ENCODE data around the gene VDR.

Gene VDR

GRCh38 chr12:47886510-47887240 lies 18.1 kb downstream of the VDR start:
- H3K4me3 ChIP-seq (ENCODE audit: low read depth, low read length): no peak overlapping the region
- DNase-seq (ENCODE audit: low read depth): peak; percentile 49
- TF ChIP-seq, protein P1, sequence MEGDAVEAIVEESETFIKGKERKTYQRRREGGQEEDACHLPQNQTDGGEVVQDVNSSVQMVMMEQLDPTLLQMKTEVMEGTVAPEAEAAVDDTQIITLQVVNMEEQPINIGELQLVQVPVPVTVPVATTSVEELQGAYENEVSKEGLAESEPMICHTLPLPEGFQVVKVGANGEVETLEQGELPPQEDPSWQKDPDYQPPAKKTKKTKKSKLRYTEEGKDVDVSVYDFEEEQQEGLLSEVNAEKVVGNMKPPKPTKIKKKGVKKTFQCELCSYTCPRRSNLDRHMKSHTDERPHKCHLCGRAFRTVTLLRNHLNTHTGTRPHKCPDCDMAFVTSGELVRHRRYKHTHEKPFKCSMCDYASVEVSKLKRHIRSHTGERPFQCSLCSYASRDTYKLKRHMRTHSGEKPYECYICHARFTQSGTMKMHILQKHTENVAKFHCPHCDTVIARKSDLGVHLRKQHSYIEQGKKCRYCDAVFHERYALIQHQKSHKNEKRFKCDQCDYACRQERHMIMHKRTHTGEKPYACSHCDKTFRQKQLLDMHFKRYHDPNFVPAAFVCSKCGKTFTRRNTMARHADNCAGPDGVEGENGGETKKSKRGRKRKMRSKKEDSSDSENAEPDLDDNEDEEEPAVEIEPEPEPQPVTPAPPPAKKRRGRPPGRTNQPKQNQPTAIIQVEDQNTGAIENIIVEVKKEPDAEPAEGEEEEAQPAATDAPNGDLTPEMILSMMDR (conservative IDR thresholded peaks at IDR 0.05; ENCODE audit: low read depth, low read length): no peak

- TF ChIP-seq, protein P1 (conservative IDR thresholded peaks at IDR 0.05; ENCODE audit: low read depth, low read length): no peak
- no peak overlapping the region for H3K4me3 ChIP-seq (ENCODE audit: low read depth, low read length)
- no peak for DNase-seq (ENCODE audit: low read depth)
Measured at GRCh38 chr12:47885566-47885965, 19.2 kb downstream of the VDR start.

GRCh38 chr12:47885012-47885501 lies 19.7 kb downstream of the VDR start:
- TF ChIP-seq, protein P1 (conservative IDR thresholded peaks at IDR 0.05; ENCODE audit: low read depth, low read length): no peak
- H3K4me3 ChIP-seq (ENCODE audit: low read depth, low read length): no peak overlapping the region
- DNase-seq (ENCODE audit: low read depth): no peak

- DNase-seq (ENCODE audit: low read depth): no peak
- H3K4me3 ChIP-seq (ENCODE audit: low read depth, low read length): no peak overlapping the region
- TF ChIP-seq, protein P1 (conservative IDR thresholded peaks at IDR 0.05; ENCODE audit: low read depth, low read length): no peak
Measured at GRCh38 chr12:47884501-47884900, 20.3 kb downstream of the VDR start.

DNA sequence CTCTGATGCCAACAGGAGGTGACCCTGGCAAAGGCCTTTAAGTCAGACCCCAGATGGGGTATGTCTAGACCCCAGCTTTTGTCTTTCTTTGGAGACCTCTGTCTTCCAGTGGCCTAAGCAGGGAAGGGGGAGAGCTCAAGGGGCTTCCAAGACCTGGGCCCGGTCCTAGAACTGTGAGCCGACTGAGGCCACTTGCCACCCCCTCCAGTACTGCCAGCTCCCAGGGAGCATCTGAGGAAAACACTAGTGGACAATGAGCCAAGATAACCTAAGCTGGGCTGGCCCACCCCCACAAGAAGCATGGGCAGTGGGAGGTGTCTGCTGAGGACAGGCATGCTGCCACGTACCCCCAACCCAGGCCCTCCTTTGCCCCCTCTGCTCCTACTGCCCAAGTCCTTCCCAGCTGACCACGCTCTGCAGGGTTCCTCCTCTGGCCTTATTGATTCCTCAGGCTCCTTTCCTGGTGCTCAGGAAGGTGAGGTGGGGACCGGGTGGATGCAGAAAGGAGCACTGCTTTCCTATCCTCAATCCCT lies 21.1 kb downstream of the VDR start:
- no peak overlapping the region for H3K4me3 ChIP-seq (ENCODE audit: low read depth, low read length)
- no peak for DNase-seq (ENCODE audit: low read depth)
- TF ChIP-seq, protein P1 (conservative IDR thresholded peaks at IDR 0.05; ENCODE audit: low read depth, low read length): no peak

DNA sequence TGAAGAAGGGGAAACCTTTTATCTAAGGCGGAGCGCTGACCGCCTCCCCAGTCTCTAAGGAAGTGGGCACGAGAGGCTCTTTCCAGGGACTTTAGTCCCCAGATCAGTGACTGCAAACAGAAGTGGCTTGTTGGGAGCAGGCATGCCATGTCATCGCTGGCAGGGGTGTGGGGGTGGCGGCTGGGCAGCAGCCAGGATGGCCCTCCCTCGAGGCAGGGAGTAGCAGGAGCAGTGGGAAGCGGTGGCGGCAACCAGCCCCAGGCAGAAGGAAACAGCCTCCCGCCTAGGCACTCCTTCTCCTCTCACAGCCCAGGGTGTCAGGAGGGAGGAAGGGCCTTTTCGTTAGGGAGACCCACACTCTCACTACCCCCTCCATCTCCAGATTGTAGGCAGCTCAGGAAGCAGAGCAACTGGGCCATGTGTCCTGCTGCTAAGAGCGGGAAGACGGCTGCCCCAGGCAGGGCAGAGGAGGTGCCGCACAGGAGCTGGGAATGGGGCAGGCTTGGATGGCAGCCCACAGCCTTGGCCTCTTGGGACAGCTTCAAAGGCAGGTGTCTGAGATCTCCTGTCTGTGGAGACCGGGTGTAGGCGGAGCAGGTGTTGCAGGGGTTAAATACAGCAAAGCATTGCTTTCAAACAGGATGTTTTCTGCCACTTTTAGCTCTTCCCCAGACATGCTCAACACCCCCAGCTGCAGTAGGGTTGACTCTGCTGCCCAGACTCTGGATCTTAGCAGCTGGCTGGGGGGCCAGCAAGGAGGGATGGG lies 21.8 kb downstream of the VDR start:
- no peak overlapping the region for H3K4me3 ChIP-seq (ENCODE audit: low read depth, low read length)
- TF ChIP-seq, protein P1 (conservative IDR thresholded peaks at IDR 0.05; ENCODE audit: low read depth, low read length): no peak
- no peak for DNase-seq (ENCODE audit: low read depth)
